Hematopoietic multipotent progenitor cell treated with erythropoietin and hydrocortisone succinate and interleukin-3 and kit ligand, for 8 days (in vitro differentiated cells): Measurements from ENCODE around the gene ZBED4.
"Not testable (repeated sequence)": the region's sequence is repeated elsewhere in the genome, so short reads cannot be mapped to it uniquely, and the experiment has no call there.

Experiments
- DNase-seq: peaks from one replicate; pipeline ENCODE4 v3.0.0-alpha.2; 2015

ZBED4 gene

GRCh38 chr22:49852898-49853894, at the start of gene ZBED4:
Gene ZBED4, plus strand, starts transcription at chr22:49853844. Its CDS starts 29,819 bp downstream, at chr22:49883663.
- peak; percentile 97 for DNase-seq

GRCh38 chr22:49807129-49807528, 46.5 kb upstream of the ZBED4 start:
- no peak for DNase-seq

- DNase-seq = peak; percentile 96
Observed at GRCh38 chr22:49807780-49808708, 45.6 kb upstream of the ZBED4 start.

DNA sequence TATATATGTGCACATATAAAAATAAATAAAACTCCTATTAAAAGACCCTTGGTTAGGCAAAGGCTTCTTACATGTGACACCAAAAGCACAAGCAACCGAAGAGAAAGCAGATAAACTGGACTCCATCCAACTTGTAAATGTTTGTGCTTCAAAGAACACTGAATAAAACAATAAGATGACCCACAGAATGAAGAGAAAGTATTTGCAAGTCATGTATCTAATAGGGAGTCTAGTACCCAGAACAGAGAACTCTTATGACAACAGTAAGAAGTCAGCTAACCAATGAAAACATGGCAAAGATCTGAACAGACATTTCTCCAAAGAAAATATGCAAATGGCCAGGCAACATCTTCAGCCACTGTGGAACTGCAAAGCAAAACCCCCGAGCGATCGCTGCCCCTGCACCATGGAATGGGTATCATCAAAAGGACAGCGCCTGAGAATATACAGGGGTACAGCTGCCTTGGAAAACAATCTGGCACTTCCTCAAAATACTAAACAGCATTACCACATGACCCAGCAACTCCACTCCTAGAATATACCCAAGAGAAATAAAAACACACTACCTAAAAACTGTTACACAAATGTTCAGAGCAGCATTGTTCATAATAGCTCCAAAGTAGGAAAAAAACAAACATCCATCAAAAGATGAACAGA, 43.2 kb upstream of the ZBED4 start:
- peak; percentile 43 for DNase-seq

DNA sequence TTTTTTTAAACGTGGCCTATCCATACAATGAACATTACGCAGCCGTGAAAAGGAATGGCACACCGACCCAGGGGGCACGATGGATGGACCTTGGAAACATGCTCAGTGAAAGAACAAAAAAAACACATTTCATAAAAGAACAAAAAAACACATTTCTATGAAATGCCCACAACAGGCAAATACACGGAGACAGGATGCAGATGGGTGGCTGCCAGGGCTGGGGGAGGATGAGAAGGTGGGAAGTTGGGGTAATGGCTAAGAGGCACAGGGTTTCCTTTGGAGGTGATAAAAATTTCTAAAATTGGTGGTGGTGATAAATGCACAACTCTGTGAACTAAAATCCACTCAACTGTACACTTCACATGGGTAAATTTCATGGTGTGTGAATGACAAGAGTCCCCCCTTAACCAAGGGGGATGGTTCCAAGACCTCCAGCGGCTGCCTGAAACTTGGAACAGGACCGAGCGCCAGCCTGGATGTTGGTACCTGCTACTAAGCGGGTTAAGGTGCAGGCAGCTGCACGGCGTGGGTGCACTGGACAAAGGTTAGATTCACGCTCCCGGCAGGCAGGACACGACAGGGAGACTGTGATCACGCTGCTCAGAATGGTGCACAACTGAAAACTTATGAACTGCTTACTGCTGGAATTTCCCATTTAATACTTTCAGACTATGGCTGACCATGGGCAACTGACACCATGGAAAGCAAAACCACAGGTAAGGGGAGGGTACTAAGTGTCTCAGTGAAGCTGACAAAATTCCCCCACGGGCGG, 42.4 kb upstream of the ZBED4 start:
- DNase-seq = no peak

DNA sequence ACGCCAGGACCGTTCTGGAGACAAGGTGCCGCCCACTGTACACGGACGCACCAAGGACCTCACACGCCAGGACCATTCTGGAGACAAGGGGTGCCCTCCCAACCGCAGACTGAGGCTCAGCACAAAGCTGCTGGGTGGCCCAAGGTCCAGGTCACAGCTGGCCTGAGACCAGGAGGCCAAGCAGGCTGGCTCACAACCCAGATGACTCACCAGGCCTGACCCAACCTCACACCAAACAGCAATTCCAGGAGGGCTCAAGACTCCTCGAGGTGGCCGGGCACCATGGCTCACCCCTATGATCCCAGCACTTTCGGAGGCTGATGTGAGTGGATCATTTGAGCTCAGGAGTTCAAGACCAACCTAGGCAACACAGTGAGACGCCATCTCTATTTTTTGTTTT, 40.8 kb upstream of the ZBED4 start:
- DNase-seq = no peak

DNA sequence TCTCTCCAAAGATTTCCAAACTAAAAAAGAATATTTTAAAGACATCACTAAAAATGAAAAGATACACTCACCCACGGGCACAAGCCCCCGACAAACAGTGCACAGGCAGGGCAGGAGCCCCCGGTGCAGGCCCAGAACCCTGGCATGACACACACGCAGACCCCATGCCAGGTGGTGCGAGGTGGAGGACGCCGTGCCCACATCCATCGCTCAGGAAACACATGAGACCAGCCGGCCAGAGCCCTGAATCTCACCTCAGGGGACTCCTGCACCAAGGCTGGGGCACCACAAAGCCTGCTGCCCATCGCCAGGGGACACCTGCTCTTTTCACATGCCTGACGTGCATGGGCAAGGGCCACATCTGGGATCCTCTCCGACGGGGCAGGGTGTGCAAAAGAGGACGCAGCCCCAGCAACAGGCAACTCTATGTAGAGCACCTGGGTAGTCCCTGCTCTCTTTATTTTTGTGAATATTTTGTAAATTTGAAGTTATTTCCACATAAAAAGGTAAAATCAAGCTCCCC, 39.4 kb upstream of the ZBED4 start:
- DNase-seq = no peak

DNA sequence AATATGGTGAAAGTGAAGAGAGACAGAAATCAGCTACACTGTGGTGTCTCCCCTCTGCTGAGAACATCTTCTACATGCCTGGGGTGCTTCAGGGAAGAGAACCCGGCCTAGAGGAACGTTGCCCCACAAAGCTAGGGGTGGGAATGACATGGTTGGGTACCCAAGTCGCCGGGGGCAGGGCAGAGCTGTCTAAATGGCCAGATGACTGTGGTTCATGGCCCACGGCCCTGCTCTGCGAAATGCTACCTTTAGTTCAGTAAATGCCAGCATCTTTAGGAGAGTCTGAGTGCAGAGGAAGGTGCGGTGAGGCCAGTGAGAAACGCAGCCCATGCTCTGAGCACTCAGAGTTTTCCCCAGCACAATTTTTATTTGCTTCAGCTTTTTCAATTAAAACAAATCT, 38.8 kb upstream of the ZBED4 start:
- no peak for DNase-seq

- DNase-seq = no peak
Observed at GRCh38 chr22:49815641-49816091, 38.0 kb upstream of the ZBED4 start.

DNA sequence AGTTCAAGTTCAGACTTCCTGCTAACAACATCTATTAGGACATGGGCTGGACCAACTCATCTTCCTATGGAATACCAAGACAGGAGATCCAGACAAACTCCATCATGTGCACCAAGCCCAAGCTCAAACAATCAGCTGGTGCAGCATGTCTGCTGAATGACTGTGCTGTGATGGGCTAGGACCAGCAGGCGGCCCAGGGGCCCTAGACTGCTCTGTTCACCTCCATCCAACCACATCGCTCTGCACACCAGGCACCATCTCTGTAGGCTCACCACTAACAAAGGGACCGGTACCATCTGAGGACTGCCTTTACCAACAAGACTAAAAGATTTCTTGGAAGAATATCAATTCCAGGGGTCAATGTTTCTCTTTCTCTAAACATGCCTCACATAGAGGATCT, 36.3 kb upstream of the ZBED4 start:
- DNase-seq = no peak

DNA sequence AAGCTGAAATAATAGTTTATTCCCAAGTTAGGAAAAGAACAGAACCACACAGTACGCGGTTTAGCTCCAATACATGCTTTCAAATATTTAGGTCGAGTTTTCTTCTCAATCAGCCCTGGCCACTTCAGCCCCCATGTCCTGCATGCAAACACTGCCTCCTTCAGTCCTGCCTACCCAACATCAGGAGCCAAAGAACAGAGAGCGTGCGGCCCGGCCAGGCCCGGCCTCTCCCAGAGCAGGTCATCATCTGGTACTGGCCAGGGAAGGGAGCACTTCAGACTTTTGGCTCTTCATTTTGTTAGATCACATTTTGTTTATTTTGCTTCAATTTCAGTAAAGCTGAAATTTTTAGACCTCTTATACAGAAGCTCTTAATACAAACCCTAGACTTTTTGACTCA, 32.7 kb upstream of the ZBED4 start:
- no peak for DNase-seq

GRCh38 chr22:49821741-49822140, 31.9 kb upstream of the ZBED4 start:
- DNase-seq = not testable (repeated sequence)

GRCh38 chr22:49823289-49824045, 30.2 kb upstream of the ZBED4 start:
- DNase-seq = no peak

DNA sequence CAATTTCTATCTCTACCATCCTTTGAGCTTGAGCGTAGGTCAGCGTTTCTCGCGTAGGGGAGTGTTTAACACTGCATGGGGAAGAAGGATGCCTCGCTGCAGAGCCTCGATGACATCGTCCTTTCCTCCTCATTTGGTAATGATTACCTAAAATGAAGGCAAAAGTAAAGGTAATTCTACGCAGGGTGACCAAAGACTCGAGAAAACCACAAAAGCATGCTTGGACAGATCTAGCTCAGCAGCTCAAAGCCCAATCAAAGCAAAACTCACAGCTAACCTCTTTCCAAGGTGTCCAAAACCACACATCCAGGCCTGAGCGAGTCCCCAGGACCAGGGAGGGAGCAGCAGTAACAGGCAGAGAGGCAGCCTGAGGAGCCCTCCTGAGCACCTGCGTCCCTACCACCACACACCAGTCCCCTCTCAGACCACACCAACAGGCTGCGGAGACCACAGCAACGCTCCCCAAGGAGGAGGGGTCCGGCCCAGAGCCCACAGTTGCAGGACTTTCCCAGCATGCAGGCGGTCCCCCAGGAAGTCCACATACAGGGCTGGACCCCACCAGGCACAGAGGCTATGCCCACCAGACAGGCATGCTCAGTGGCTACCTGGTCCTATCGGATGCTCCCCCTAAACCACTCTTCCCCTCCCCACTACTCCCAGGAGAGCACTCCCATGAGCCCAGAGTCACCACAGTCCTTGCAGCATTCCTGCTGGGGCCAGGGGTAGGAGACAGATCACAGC, 29.3 kb upstream of the ZBED4 start:
- DNase-seq = no peak

GRCh38 chr22:49824936-49825335, 28.7 kb upstream of the ZBED4 start:
- no peak for DNase-seq

- DNase-seq = no peak
Observed at GRCh38 chr22:49825436-49825835, 28.2 kb upstream of the ZBED4 start.

- DNase-seq = peak; percentile 51
Observed at GRCh38 chr22:49825944-49826602, 27.6 kb upstream of the ZBED4 start.

GRCh38 chr22:49826603-49827270, 26.9 kb upstream of the ZBED4 start:
- peak; percentile 38 for DNase-seq

- no peak for DNase-seq
Observed at GRCh38 chr22:49827271-49827852, 26.3 kb upstream of the ZBED4 start.
